H1 (cell line): Measurements from ENCODE around the gene MEF2A. TPM values are rescaled to one million over a fixed set of nuclear protein-coding genes. Genes with fewer than 3 reads are reported as not detected.

Experiments
- CHD7 ChIP-seq: fragments of 300-600 bp; sonication (generic); IDR thresholded peaks from 2 replicates; pipeline ENCODE4 v1.7.1; 2012; ENCODE audit warnings: low read length, moderate library complexity, mild to moderate bottlenecking, inconsistent platforms; ENCODE audit not compliant: insufficient replicate concordance
- CTBP2 ChIP-seq: IDR thresholded peaks from 2 replicates; pipeline ENCODE4 v1.7.0; 2011; ENCODE audit warnings: borderline replicate concordance, mild to moderate bottlenecking, moderate library complexity, mixed read lengths, low read length; ENCODE audit not compliant: insufficient read depth, insufficient read length
- EP300 ChIP-seq, 2 experiments: IDR thresholded peaks; 1 replicate in 1 of 2; 2 replicates in 1 of 2; pipeline ENCODE4 v1.6.1; 2011 to 2012; ENCODE audit warnings: low read depth in 2 of 2, low read length in 2 of 2, mild to moderate bottlenecking in 2 of 2, borderline replicate concordance in 1 of 2, inconsistent platforms in 1 of 2, moderate library complexity in 1 of 2
- EZH2 ChIP-seq: fragments of 200-600 bp; sonication (generic); IDR thresholded peaks from 2 replicates; pipeline ENCODE4 v1.7.1; 2012; ENCODE audit warnings: low read depth, mild to moderate bottlenecking, moderate library complexity, low read length, inconsistent platforms; ENCODE audit not compliant: severe bottlenecking
- NANOG ChIP-seq: IDR thresholded peaks from 2 replicates; pipeline ENCODE4 v1.6.1; 2011; ENCODE audit warnings: low read length, low read depth, mild to moderate bottlenecking, inconsistent platforms; ENCODE audit not compliant: insufficient read depth, poor library complexity, severe bottlenecking
- POLR2A ChIP-seq, 2 experiments: IDR thresholded peaks; 1 replicate in 1 of 2; 2 replicates in 1 of 2; pipeline ENCODE4 v1.6.1; 2011; ENCODE audit warnings: low read depth in 2 of 2, low read length in 2 of 2, mild to moderate bottlenecking in 2 of 2; ENCODE audit errors: control extremely low read depth in 1 of 2
- POLR2AphosphoS5 ChIP-seq: IDR thresholded peaks from 2 replicates; pipeline ENCODE4 v1.6.1; 2011; ENCODE audit warnings: low read depth, low read length
- SIN3A ChIP-seq, 2 experiments: IDR thresholded peaks in 1 of 2; conservative IDR thresholded peaks in 1 of 2; 2 replicates each; pipeline ENCODE4 v1.6.1; 2011 to 2012; ENCODE audit warnings: low read length in 2 of 2, improper control_type of control experiment in 1 of 2, low read depth in 1 of 2, mild to moderate bottlenecking in 1 of 2
- SP2 ChIP-seq: IDR thresholded peaks from 2 replicates; pipeline ENCODE4 v1.6.1; 2012; ENCODE audit warnings: mild to moderate bottlenecking, low read length, inconsistent platforms
- polyA plus RNA-seq, 7 experiments: library from polyadenylated mRNA; depleted of rRNA in 3 of 7; stranded (reverse) in 5 of 7; unstranded in 2 of 7; fragments of >200 nt in 5 of 7; fragments of 200-250 nt in 2 of 7; gene quantifications; 1 replicate in 5 of 7; 2 replicates in 1 of 7; 4 replicates in 1 of 7; pipeline versions ENCODE4 v1.2.1 to v1.2.3, GENCODE V29; 2011 to 2013; ENCODE audit warnings: missing spikeins in 2 of 7, mixed read lengths in 2 of 7
- total RNA-seq: library from RNA; stranded (reverse); fragmentation: NEBNext Ultra II Directional; extraction: Animal tissue kit (Norgen Biotek cat#: 25700); gene quantifications from 2 replicates; pipeline ENCODE4 v1.2.1, GENCODE V29; 2021

MEF2A gene
- total and polyA plus RNA-seq, 2 of the 8 experiments (the other 6 are each of a cell fraction or from before 2014, with no cell fraction given), result 15.6 to 22.5 TPM

- TF ChIP-seq CHD7, result no peak
- no peak for TF ChIP-seq NANOG
- peak in 1 of 2 experiments; percentile 65; a peak in 1 of 3 replicates for TF ChIP-seq EP300 (IDR thresholded peaks at IDR 0.05; ENCODE audit: borderline replicate concordance in 1 of 2, low read depth in 2 of 2, low read length in 2 of 2)
- TF ChIP-seq POLR2A (IDR thresholded peaks at IDR 0.05; ENCODE audit: control extremely low read depth in 1 of 2, low read depth in 2 of 2, low read length in 2 of 2), result peak; percentile 62 to 77
- no peak for TF ChIP-seq SP2
- TF ChIP-seq SIN3A (conservative IDR thresholded peaks at IDR 0.05 in 1 of 2, IDR thresholded peaks at IDR 0.05 in 1 of 2; ENCODE audit: low read depth in 1 of 2, low read length in 2 of 2), result peak in 1 of 2 experiments; percentile 88; a peak in 2 of 4 replicates
- no peak for TF ChIP-seq EZH2
- peak; percentile 17 for TF ChIP-seq CTBP2
- peak; percentile 67 for TF ChIP-seq POLR2AphosphoS5
Measured at GRCh38 chr15:99565299-99566156, at the start of gene MEF2A (continued).
